GM10266 (cell line): ENCODE results near the gene METTL16.
"Not testable (repeated sequence)": the region's sequence is repeated elsewhere in the genome, so short reads cannot be mapped to it uniquely, and the experiment has no call there.

ENCODE experiments used
- DNase-seq: peaks from one replicate; pipeline ENCODE4 v3.0.0; 2012; ENCODE audit errors: extremely low spot score
- TF ChIP-seq, protein P1 (sequence below): IDR thresholded peaks from 2 replicates; pipeline ENCODE4 v1.5.1; 2012; ENCODE audit warnings: mild to moderate bottlenecking, low read depth; ENCODE audit not compliant: control insufficient read depth, insufficient read depth; ENCODE audit errors: missing control alignments

Gene METTL16

DNA sequence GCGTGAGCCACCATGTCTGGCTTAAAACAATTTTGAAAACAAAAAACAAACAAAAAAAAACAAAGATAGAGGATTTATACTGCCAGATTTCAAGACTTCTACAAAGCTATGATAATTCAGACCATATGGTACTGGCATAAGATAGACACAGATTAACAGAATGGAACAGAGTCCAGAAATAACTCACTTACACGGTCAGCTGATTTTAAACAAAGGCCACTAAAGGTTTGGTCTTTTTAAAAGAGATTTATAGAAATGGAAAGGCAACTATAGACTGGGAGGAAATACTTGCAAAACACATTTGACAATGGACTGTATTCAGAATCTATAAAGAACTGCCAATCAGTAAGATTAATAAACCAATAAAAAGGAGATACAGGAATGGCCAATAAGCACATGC is 62.2 kb downstream of the METTL16 start:
- no peak for DNase-seq
- TF ChIP-seq, protein P1, sequence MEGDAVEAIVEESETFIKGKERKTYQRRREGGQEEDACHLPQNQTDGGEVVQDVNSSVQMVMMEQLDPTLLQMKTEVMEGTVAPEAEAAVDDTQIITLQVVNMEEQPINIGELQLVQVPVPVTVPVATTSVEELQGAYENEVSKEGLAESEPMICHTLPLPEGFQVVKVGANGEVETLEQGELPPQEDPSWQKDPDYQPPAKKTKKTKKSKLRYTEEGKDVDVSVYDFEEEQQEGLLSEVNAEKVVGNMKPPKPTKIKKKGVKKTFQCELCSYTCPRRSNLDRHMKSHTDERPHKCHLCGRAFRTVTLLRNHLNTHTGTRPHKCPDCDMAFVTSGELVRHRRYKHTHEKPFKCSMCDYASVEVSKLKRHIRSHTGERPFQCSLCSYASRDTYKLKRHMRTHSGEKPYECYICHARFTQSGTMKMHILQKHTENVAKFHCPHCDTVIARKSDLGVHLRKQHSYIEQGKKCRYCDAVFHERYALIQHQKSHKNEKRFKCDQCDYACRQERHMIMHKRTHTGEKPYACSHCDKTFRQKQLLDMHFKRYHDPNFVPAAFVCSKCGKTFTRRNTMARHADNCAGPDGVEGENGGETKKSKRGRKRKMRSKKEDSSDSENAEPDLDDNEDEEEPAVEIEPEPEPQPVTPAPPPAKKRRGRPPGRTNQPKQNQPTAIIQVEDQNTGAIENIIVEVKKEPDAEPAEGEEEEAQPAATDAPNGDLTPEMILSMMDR = no peak

DNA sequence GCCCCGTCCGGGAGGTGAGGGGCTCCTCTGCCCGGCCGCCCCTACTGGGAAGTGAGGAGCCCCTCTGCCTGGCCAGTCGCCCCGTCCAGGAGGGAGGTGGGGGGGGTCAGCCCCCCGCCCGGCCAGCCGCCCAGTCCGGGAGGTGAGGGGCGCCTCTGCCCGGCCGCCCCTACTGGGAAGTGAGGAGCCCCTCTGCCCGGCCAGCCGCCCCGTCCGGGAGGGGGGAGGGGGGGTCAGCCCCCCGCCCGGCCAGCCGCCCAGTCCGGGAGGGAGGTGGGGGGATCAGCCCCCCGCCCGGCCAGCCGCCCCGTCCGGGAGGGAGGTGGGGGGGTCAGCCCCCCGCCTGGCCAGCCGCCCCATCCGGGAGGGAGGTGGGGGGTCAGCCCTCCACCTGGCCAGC is 64.2 kb downstream of the METTL16 start:
- DNase-seq = not testable (repeated sequence)

GRCh38 chr17:2445638-2446037 is 66.0 kb downstream of the METTL16 start:
- TF ChIP-seq, protein P1 = no peak
- DNase-seq = no peak

DNA sequence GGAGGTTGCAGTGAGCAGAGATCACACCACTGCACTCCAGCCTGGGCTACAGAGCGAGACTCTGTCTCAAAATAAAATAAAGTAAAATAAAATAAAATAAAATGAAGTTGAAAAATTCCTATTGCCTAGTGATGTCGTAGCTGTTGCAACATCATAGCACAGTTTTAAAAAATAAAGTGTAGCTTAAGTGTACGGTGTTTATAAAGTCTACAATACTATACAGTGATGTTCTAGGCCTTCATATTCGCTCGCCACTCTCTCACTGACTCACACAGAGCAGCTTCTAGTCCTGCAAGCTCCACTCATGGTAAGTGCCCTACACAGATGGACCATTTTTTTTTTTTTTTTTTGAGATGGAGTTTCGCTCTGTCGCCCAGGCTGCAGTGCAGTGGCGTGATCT is 67.3 kb downstream of the METTL16 start:
- TF ChIP-seq, protein P1 = no peak
- no peak for DNase-seq

- TF ChIP-seq, protein P1 = no peak
- no peak for DNase-seq
Measured at GRCh38 chr17:2442166-2442565, 69.5 kb downstream of the METTL16 start.

DNA sequence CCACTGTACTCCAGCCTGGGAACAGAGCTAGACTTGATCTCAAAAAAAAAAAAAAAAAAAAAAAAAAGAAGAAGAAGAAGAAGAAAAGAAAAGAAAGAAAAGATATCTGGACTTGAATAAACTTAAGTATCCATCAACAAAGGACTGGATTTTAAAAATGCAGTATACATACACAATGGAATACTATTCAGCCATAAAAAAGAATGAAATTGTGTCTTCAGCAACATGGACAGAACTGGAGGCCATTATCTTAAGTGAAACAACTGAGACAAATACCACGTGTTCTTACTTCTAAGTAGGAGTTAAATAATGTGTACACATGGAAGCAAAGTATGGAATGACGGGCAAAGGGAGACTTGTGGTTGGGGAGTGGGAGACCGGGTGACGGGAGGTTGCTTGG is 70.8 kb downstream of the METTL16 start:
- DNase-seq = no peak
- TF ChIP-seq, protein P1 = no peak

- DNase-seq = not testable (repeated sequence)
Measured at GRCh38 chr17:2439997-2440396, 71.7 kb downstream of the METTL16 start.

DNA sequence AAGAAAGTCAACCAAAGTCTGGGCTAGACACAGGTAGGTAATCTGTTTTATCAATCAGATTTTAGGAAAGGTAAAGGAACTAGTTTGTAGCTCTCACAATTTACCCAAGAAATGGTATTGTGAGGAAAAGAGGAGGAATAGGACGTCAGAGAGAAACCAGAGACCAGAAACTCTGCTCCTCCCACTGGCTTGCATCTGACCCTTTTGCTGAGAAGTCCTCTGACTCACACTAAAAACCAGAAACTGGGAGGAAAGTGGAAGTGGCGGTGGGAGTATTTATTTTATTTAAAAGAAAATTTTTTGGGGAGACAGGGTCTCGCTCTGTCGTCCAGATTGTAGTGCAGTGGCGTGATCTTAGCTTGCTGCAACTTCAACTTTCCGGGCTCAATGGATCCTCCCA is 72.9 kb downstream of the METTL16 start:
- no peak for DNase-seq
- TF ChIP-seq, protein P1 = no peak
